Measurements from ENCODE around the gene PTHLH. TPM values are rescaled to one million over a fixed set of nuclear protein-coding genes. Genes with fewer than 3 reads are reported as not detected.

The PTHLH gene
- total RNA-seq, 1 experiment from 2014 or later = 0.35 TPM

DNA sequence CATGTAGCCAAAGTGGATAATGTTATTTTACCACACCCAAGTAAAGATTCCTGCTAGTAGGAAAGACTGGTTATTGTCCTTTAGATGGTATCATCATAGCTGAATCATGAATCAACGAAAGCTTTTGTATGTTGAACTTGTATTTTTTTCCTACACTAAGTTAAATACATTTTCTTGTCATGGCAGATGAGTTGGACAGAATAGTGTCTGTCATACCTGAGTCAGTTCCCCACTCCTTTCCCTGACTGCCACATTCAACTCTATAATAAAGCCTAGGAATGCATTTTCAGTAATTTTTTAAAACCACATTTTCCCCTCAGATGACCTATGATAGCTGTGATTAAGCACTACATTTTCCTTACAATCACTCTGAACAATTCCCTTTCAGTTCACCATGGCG is 9.3 kb upstream of the PTHLH start:
- Histone ChIP-seq H3K79me2 (ENCODE audit: insufficient read depth, low read length) (no peaks in the 10 kb centered on the region), H2AK5ac (ENCODE audit: insufficient read length, low read length) (no peak overlapping the region), H3K23ac (ENCODE audit: insufficient read length, low read depth, low read length) (no peak overlapping the region), H3K4me1 (ENCODE audit: insufficient read depth, low read length) (no peaks in the 10 kb centered on the region), H2BK20ac (ENCODE audit: low read depth, low read length, poor library complexity, severe bottlenecking) (no peak overlapping the region), H2BK12ac (ENCODE audit: insufficient read length, low read depth, low read length) (no peak overlapping the region), H4K20me1 (ENCODE audit: control insufficient read depth, insufficient read depth, insufficient read length) (no peaks in the 10 kb centered on the region), H3K23me2 (ENCODE audit: insufficient read length, low read depth, low read length, poor library complexity, severe bottlenecking) (no peaks in the 10 kb centered on the region), H3K56ac (ENCODE audit: insufficient read length, low read depth, low read length) (no peak overlapping the region), H3K4me2 (ENCODE audit: insufficient read depth, insufficient read length, low read length) (no peak overlapping the region), H3T11ph (ENCODE audit: low read length) (no peak overlapping the region), H3K27me3 (ENCODE audit: insufficient read depth, low read length) (peaks cover 3% of the 10 kb centered on the region; the same call in 1 of the 2 replicates), H3K9me3 (ENCODE audit: control insufficient read depth, low read depth, low read length) (no peaks in the 10 kb centered on the region), H3K9ac (ENCODE audit: extremely low read depth, insufficient read length, low read length) (no peak overlapping the region), H2AFZ (ENCODE audit: low read length) (no peak overlapping the region), H3K4ac (ENCODE audit: low read depth, low read length) (no peak overlapping the region), H3K14ac (ENCODE audit: insufficient read depth, low read length) (no peak overlapping the region), H2BK120ac (ENCODE audit: low read depth, low read length, poor library complexity, severe bottlenecking) (no peak overlapping the region), H4K91ac (ENCODE audit: insufficient read length, low read depth, low read length) (no peak overlapping the region), H4K8ac (replicated peaks; ENCODE audit: insufficient read length, low read depth, low read length) (no peak overlapping the region), H2BK5ac (ENCODE audit: insufficient read length, low read length) (no peak overlapping the region), H3K18ac (ENCODE audit: insufficient read length, low read depth, low read length) (no peak overlapping the region), H4K5ac (ENCODE audit: insufficient read length, low read depth, low read length) (no peak overlapping the region), H3K79me1 (ENCODE audit: insufficient read depth, low read depth, low read length, poor library complexity, severe bottlenecking) (no peaks in the 10 kb centered on the region), H2BK15ac (ENCODE audit: low read depth, low read length) (no peak overlapping the region), H3K27ac (ENCODE audit: insufficient read length, low read depth, low read length) (no peak overlapping the region)
- no peak for DNase-seq
- whole genome bisulfite sequencing (ENCODE audit: extremely low coverage, insufficient read length, low lambda C conversion rate) = no CpG with 5 or more reads among the region's 2 CpGs
- Mint-ChIP-seq H3K4me3 (no peak overlapping the region), H3K36me3 (ENCODE audit: insufficient read depth in 1 of 3, low read depth in 3 of 3) (no peaks in the 10 kb centered on the region), H3K27ac (no peak overlapping the region), H3K27me3 (ENCODE audit: low read depth) (peaks cover 40% of the 10 kb centered on the region), H3K9me3 (no peaks in the 10 kb centered on the region), H3K4me1 (peaks cover 3 to 9% of the 10 kb centered on the region in 2 experiments)
- TF ChIP-seq, protein P1, sequence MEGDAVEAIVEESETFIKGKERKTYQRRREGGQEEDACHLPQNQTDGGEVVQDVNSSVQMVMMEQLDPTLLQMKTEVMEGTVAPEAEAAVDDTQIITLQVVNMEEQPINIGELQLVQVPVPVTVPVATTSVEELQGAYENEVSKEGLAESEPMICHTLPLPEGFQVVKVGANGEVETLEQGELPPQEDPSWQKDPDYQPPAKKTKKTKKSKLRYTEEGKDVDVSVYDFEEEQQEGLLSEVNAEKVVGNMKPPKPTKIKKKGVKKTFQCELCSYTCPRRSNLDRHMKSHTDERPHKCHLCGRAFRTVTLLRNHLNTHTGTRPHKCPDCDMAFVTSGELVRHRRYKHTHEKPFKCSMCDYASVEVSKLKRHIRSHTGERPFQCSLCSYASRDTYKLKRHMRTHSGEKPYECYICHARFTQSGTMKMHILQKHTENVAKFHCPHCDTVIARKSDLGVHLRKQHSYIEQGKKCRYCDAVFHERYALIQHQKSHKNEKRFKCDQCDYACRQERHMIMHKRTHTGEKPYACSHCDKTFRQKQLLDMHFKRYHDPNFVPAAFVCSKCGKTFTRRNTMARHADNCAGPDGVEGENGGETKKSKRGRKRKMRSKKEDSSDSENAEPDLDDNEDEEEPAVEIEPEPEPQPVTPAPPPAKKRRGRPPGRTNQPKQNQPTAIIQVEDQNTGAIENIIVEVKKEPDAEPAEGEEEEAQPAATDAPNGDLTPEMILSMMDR (conservative IDR thresholded peaks at IDR 0.05) = no peak

All from H9 (cell line).